ENCODE data around the gene C17orf67. TPM values are rescaled to one million over a fixed set of nuclear protein-coding genes. Genes with fewer than 3 reads are reported as not detected.
"Not testable (repeated sequence)": the region's sequence is repeated elsewhere in the genome, so short reads cannot be mapped to it uniquely, and the experiment has no call there.

The C17orf67 gene
- total RNA-seq, 3 donors from 2014 or later = 0.48 to 2.3 (median 2.0) TPM

- no peak for TF ChIP-seq POLR2A (IDR thresholded peaks at IDR 0.05)
- TF ChIP-seq POLR2AphosphoS5 (IDR thresholded peaks at IDR 0.05) = no peak
- TF ChIP-seq, protein P1, sequence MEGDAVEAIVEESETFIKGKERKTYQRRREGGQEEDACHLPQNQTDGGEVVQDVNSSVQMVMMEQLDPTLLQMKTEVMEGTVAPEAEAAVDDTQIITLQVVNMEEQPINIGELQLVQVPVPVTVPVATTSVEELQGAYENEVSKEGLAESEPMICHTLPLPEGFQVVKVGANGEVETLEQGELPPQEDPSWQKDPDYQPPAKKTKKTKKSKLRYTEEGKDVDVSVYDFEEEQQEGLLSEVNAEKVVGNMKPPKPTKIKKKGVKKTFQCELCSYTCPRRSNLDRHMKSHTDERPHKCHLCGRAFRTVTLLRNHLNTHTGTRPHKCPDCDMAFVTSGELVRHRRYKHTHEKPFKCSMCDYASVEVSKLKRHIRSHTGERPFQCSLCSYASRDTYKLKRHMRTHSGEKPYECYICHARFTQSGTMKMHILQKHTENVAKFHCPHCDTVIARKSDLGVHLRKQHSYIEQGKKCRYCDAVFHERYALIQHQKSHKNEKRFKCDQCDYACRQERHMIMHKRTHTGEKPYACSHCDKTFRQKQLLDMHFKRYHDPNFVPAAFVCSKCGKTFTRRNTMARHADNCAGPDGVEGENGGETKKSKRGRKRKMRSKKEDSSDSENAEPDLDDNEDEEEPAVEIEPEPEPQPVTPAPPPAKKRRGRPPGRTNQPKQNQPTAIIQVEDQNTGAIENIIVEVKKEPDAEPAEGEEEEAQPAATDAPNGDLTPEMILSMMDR (IDR thresholded peaks at IDR 0.05) = no peak
- intact Hi-C loops (cut with DNase I; ENCODE audit: low total_unique reads) = no loop called here
- Histone ChIP-seq H3K4me1 (no peaks in the 10 kb centered on the region), H3K27ac (no peak overlapping the region), H3K9me3 (no peaks in the 10 kb centered on the region), H3K27me3 (no peaks in the 10 kb centered on the region), H3K36me3 (no peaks in the 10 kb centered on the region), H3K4me3 (no peak overlapping the region)
- DNase-seq (ENCODE audit: low spot score in 2 of 2) = no peak
Observed at GRCh38 chr17:56762144-56762543, 71.6 kb downstream of the C17orf67 start.

DNA sequence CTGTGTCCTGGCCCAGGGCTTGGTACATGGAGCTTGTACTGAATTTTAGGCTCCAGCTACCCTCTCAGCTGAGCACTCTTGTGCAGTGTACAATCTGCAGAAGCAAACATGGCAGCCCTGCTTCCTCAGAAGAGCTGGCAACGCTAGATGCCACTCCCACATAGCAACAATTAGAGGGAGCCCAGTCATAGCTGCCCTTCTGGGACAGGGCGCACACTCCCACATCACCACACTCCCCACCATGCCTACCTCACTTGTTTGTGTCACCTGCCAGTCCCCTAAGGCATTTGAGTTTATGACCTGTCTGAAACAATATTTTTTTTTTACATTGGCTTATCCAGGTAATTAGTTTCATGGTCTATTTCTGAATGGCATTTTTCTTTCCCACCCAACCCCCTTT, 72.3 kb downstream of the C17orf67 start:
- Histone ChIP-seq H3K36me3 (no peaks in the 10 kb centered on the region), H3K4me1 (no peaks in the 10 kb centered on the region), H3K27me3 (no peaks in the 10 kb centered on the region), H3K4me3 (no peak overlapping the region), H3K9me3 (no peaks in the 10 kb centered on the region), H3K27ac (no peak overlapping the region)
- TF ChIP-seq POLR2AphosphoS5 (IDR thresholded peaks at IDR 0.05) (no peak), POLR2A (IDR thresholded peaks at IDR 0.05) (no peak)
- TF ChIP-seq, protein P1 (IDR thresholded peaks at IDR 0.05) = no peak
- no peak for DNase-seq (ENCODE audit: low spot score in 2 of 2)
- intact Hi-C loops (cut with DNase I; ENCODE audit: low total_unique reads) = no loop called here

- H3K27me3 ChIP-seq; H3K27ac ChIP-seq; H3K4me1 ChIP-seq; H3K36me3 ChIP-seq; intact Hi-C loops (cut with DNase I; ENCODE audit: low total_unique reads); H3K4me3 ChIP-seq; H3K9me3 ChIP-seq; DNase-seq (ENCODE audit: low spot score in 2 of 2): not testable (repeated sequence)
Observed at GRCh38 chr17:56757611-56758010, 76.1 kb downstream of the C17orf67 start.

GRCh38 chr17:56756536-56756935, 77.2 kb downstream of the C17orf67 start:
- Histone ChIP-seq H3K4me3 (no peak overlapping the region), H3K4me1 (no peaks in the 10 kb centered on the region), H3K36me3 (no peaks in the 10 kb centered on the region), H3K9me3 (no peaks in the 10 kb centered on the region), H3K27ac (no peak overlapping the region), H3K27me3 (no peaks in the 10 kb centered on the region)
- intact Hi-C loops (cut with DNase I; ENCODE audit: low total_unique reads) = no loop called here
- no peak for DNase-seq (ENCODE audit: low spot score in 2 of 2)
- TF ChIP-seq POLR2AphosphoS5 (IDR thresholded peaks at IDR 0.05) (no peak), POLR2A (IDR thresholded peaks at IDR 0.05) (no peak)
- TF ChIP-seq, protein P1 (IDR thresholded peaks at IDR 0.05) = no peak

- H3K9me3 ChIP-seq = no peaks in the 10 kb centered on the region
- no peak for DNase-seq (ENCODE audit: low spot score in 2 of 2)
- intact Hi-C loops (cut with DNase I; ENCODE audit: low total_unique reads) = no loop called here
- no peak overlapping the region for H3K27ac ChIP-seq
- H3K4me1 ChIP-seq = no peaks in the 10 kb centered on the region
- H3K36me3 ChIP-seq = no peaks in the 10 kb centered on the region
- no peak overlapping the region for H3K4me3 ChIP-seq
- H3K27me3 ChIP-seq = no peaks in the 10 kb centered on the region
- no peak for TF ChIP-seq POLR2AphosphoS5 (IDR thresholded peaks at IDR 0.05)
- TF ChIP-seq, protein P1 (IDR thresholded peaks at IDR 0.05) = no peak
- no peak for TF ChIP-seq POLR2A (IDR thresholded peaks at IDR 0.05)
Observed at GRCh38 chr17:56755310-56755709, 78.4 kb downstream of the C17orf67 start.
